B cell (primary cell): ENCODE measurements around the gene DACH1. TPM values are rescaled to one million over a fixed set of nuclear protein-coding genes. Genes with fewer than 3 reads are reported as not detected.

Experiments used
- ATAC-seq: fragments of 200-7000 bp; cut with Tn5 transposase; one replicate; pipeline ENCODE4 v1.10.0; 2021; ENCODE audit warnings: low read depth, mild to moderate bottlenecking, moderate number of reproducible peaks, moderate library complexity
- CTCF ChIA-PET: fragments of 350-600 bp; sonication (Branson Sonifier 250); formaldehyde crosslinking; loops from one replicate; lab custom pipeline; 2021; ENCODE audit warnings: antibody characterized with exemption, inconsistent platforms; lab: Charles Lee
- POLR2A ChIA-PET: fragments of 350-600 bp; sonication (Branson Sonifier 250); formaldehyde crosslinking; loops from one replicate; lab custom pipeline; 2021; ENCODE audit warnings: antibody characterized with exemption; lab: Charles Lee
- DNase-seq: peaks from one replicate; pipeline ENCODE4 v3.0.0; 2013
- H2AFZ ChIP-seq: 2 replicates; pipeline ENCODE4 v1.6.1; 2012; ENCODE audit warnings: mild to moderate bottlenecking, low read depth, low read length; ENCODE audit not compliant: insufficient read depth, poor library complexity, severe bottlenecking
- H3K27ac ChIP-seq, 2 donors: 1 replicate in 1 of 2; 2 replicates in 1 of 2; pipeline ENCODE4 v1.5.1; 2012 to 2013; ENCODE audit warnings: low read length in 2 of 2, mild to moderate bottlenecking in 2 of 2, moderate library complexity in 1 of 2
- H3K27me3 ChIP-seq, 4 experiments: fragments of 200-600 bp in 1 of 4; sonication (generic) in 1 of 4; replicated peaks in 1 of 4; 1 replicate in 2 of 4; 2 replicates in 2 of 4; pipeline versions ENCODE4 v1.6.1 to v1.7.0; 2013 to 2016; ENCODE audit warnings: low read length in 3 of 4, mild to moderate bottlenecking in 2 of 4, mixed read lengths in 1 of 4, moderate library complexity in 1 of 4; ENCODE audit not compliant: insufficient read depth in 4 of 4, control insufficient read depth in 3 of 4; ENCODE audit errors: control extremely low read depth in 1 of 4
- H3K36me3 ChIP-seq, 2 experiments: replicated peaks in 1 of 2; 1 replicate in 1 of 2; 2 replicates in 1 of 2; pipeline versions ENCODE4 v1.6.1 to v1.7.1; 2013; ENCODE audit warnings: low read length in 1 of 2; ENCODE audit not compliant: insufficient read depth in 2 of 2, control insufficient read depth in 1 of 2; ENCODE audit errors: control extremely low read depth in 1 of 2, extremely low read depth in 1 of 2
- H3K4me1 ChIP-seq, 2 donors: fragments of 200-600 bp in 1 of 2; sonication (generic) in 1 of 2; 1 replicate in 1 of 2; 2 replicates in 1 of 2; pipeline versions ENCODE4 v1.5.1 to v1.6.1; 2013 to 2017; ENCODE audit warnings: low read length in 2 of 2; ENCODE audit not compliant: control insufficient read depth in 2 of 2, insufficient read depth in 2 of 2
- H3K4me2 ChIP-seq: replicated peaks from 2 replicates; pipeline ENCODE3; 2012; ENCODE audit warnings: mild to moderate bottlenecking, low read depth, low read length; ENCODE audit not compliant: poor library complexity, severe bottlenecking
- H3K4me3 ChIP-seq, 5 experiments: fragments of 200-600 bp in 1 of 5; sonication (generic) in 1 of 5; 1 replicate in 3 of 5; 2 replicates in 2 of 5; pipeline versions ENCODE4 v1.5.1 to v1.7.0; 2011 to 2016; ENCODE audit warnings: low read length in 4 of 5, mild to moderate bottlenecking in 4 of 5, low read depth in 2 of 5, control low read depth in 1 of 5, moderate library complexity in 1 of 5; ENCODE audit not compliant: insufficient read depth in 1 of 5; ENCODE audit errors: control extremely low read depth in 1 of 5, extremely low read depth in 1 of 5
- H3K79me2 ChIP-seq: fragments of 200-600 bp; sonication (generic); one replicate; pipeline ENCODE4 v1.6.0; 2016; ENCODE audit warnings: low read length; ENCODE audit not compliant: control insufficient read depth, insufficient read depth
- H3K9ac ChIP-seq: fragments of 200-600 bp; sonication (generic); 2 replicates; pipeline ENCODE4 v1.6.1; 2017; ENCODE audit warnings: mild to moderate bottlenecking, low read length, moderate library complexity
- H3K9me3 ChIP-seq, 3 donors: one replicate each; pipeline versions ENCODE4 v1.6.1 to v1.7.1; 2013; ENCODE audit warnings: low read length in 2 of 3; ENCODE audit not compliant: control insufficient read depth in 2 of 3, insufficient read depth in 1 of 3; ENCODE audit errors: control extremely low read depth in 1 of 3
- H4K20me1 ChIP-seq: 2 replicates; pipeline ENCODE4 v1.6.0; 2012; ENCODE audit warnings: mild to moderate bottlenecking, low read length; ENCODE audit not compliant: insufficient read depth, control insufficient read depth, poor library complexity, severe bottlenecking
- H3K27ac Mint-ChIP-seq: one replicate; pipeline ENCODE4 v1.8.0; 2021; ENCODE audit warnings: mixed read lengths
- H3K27me3 Mint-ChIP-seq: one replicate; pipeline ENCODE4 v1.8.0; 2021; ENCODE audit warnings: mixed read lengths
- H3K4me1 Mint-ChIP-seq: one replicate; pipeline ENCODE4 v1.8.0; 2021; ENCODE audit warnings: mixed read lengths
- H3K4me3 Mint-ChIP-seq: one replicate; pipeline ENCODE4 v1.8.0; 2021; ENCODE audit warnings: mixed read lengths
- H3K9me3 Mint-ChIP-seq: one replicate; pipeline ENCODE4 v1.8.0; 2022; ENCODE audit warnings: mixed read lengths; ENCODE audit not compliant: insufficient read depth
- CTCF ChIP-seq: fragments of 200-600 bp; IDR thresholded peaks from one replicate; pipeline ENCODE4 v1.8.0; 2022; ENCODE audit warnings: antibody characterized with exemption, mild to moderate bottlenecking
- EZH2 ChIP-seq: IDR thresholded peaks from 2 replicates; pipeline ENCODE4 v1.6.1; 2012; ENCODE audit warnings: borderline replicate concordance, low read depth, mild to moderate bottlenecking, moderate library complexity, low read length; ENCODE audit not compliant: insufficient read depth, poor library complexity, severe bottlenecking
- WGBS: methylation state at CpG from one replicate; pipeline ENCODE4 v1.1.5; 2013; ENCODE audit warnings: missing lambda C conversion rate; ENCODE audit not compliant: insufficient coverage; 5-methylcytosine and 5-hydroxymethylcytosine counted together
- intact Hi-C: fragments of 100-400 bp; cut with micrococcal nuclease; formaldehyde crosslinking; loops from one replicate; pipeline ENCODE4 v1.10.0; 2022
- polyA plus RNA-seq: library from polyadenylated mRNA; depleted of rRNA; stranded (reverse); fragments of >200 nt; gene quantifications from 2 replicates; pipeline ENCODE4 v1.2.3, GENCODE V29; 2012
- total RNA-seq, 2 donors: library from RNA; stranded (reverse); fragments of 120-200 nt in 1 of 2; gene quantifications; 1 replicate in 1 of 2; 2 replicates in 1 of 2; pipeline versions ENCODE4 v1.2.3 to v1.2.4, GENCODE V29; 2013 to 2022

Gene DACH1
- total and polyA plus RNA-seq, 2 donors (not counting 1 experiment from before 2014, with no cell fraction given), result not detected

- no peaks in the 10 kb centered on the region for H3K36me3 ChIP-seq
- H3K4me1 ChIP-seq, result peaks cover 0 to 3% of the 10 kb centered on the region in 2 donors
- H3K9ac ChIP-seq, result no peak overlapping the region
- no peaks in the 10 kb centered on the region for H3K27me3 ChIP-seq
- DNase-seq (no peak), ATAC-seq (no peak)
- H3K27ac Mint-ChIP-seq, result no peak overlapping the region
- no peak for TF ChIP-seq EZH2
- no peak for TF ChIP-seq CTCF
- H3K27me3 Mint-ChIP-seq, result no peaks in the 10 kb centered on the region
- no peaks in the 10 kb centered on the region for H3K79me2 ChIP-seq
- H3K4me3 Mint-ChIP-seq, result no peak overlapping the region
- H4K20me1 ChIP-seq, result no peaks in the 10 kb centered on the region
- POLR2A ChIA-PET, result no interaction called here
- WGBS, result no CpG with 5 or more reads among the region's 2 CpGs
- H3K9me3 Mint-ChIP-seq, result no peaks in the 10 kb centered on the region
- H3K9me3 ChIP-seq, result no peaks in the 10 kb centered on the region
- no peak overlapping the region for H3K27ac ChIP-seq
- H3K4me3 ChIP-seq, result no peak overlapping the region
- CTCF ChIA-PET, result no interaction called here
- H3K4me1 Mint-ChIP-seq, result peaks cover 5% of the 10 kb centered on the region
- intact Hi-C loops, result no loop called here
- H2AFZ ChIP-seq, result no peak overlapping the region
- no peak overlapping the region for H3K4me2 ChIP-seq
These were observed 259.4 kb downstream of the DACH1 start for GRCh38 chr13:71607575-71607974.

DNA sequence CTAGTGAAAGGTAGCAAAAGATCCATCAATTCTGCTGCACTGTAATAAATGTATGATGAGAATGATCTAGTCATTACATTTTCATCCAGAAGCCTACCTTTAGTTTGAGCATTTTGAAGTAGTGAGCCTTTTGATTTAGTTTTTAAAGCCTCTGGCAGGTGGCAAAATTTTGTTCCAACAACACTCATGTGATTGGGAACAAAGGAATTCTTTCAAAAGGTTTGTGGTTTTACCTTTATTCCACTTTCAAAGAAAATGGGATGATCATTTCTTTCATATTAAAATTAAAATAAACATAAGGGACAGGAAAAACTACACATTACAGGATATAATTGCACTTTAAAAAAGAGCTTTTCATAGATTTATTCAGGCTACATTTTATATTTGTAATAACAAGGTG is 260.2 kb downstream of the DACH1 start:
- H3K36me3 ChIP-seq, result no peaks in the 10 kb centered on the region
- Mint-ChIP-seq H3K27me3 (no peaks in the 10 kb centered on the region), H3K27ac (no peak overlapping the region), H3K4me3 (no peak overlapping the region), H3K4me1 (peaks cover 5% of the 10 kb centered on the region), H3K9me3 (no peaks in the 10 kb centered on the region)
- H3K79me2 ChIP-seq, result no peaks in the 10 kb centered on the region
- H2AFZ ChIP-seq, result no peak overlapping the region
- H3K9ac ChIP-seq, result no peak overlapping the region
- ChIA-PET POLR2A (no interaction called here), CTCF (no interaction called here)
- H3K27ac ChIP-seq, result no peak overlapping the region
- H3K4me1 ChIP-seq, result peaks cover 0 to 3% of the 10 kb centered on the region in 2 donors
- no peaks in the 10 kb centered on the region for H3K9me3 ChIP-seq
- no peaks in the 10 kb centered on the region for H4K20me1 ChIP-seq
- no peak for DNase-seq
- TF ChIP-seq EZH2, result no peak
- no peak overlapping the region for H3K4me2 ChIP-seq
- intact Hi-C loops, result no loop called here
- ATAC-seq, result no peak
- no peaks in the 10 kb centered on the region for H3K27me3 ChIP-seq
- no peak overlapping the region for H3K4me3 ChIP-seq
